HG02588 (cell line): Measurements from ENCODE around the gene PTGER1.
"Not testable (repeated sequence)": the region's sequence is repeated elsewhere in the genome, so short reads cannot be mapped to it uniquely, and the experiment has no call there.

Experiments
- ATAC-seq: cut with Tn5 transposase; IDR thresholded peaks from one replicate; pipeline ENCODE4 v1.9.1; 2021; ENCODE audit warnings: mild to moderate bottlenecking, moderate library complexity; ENCODE audit not compliant: unreplicated experiment

Gene PTGER1

DNA sequence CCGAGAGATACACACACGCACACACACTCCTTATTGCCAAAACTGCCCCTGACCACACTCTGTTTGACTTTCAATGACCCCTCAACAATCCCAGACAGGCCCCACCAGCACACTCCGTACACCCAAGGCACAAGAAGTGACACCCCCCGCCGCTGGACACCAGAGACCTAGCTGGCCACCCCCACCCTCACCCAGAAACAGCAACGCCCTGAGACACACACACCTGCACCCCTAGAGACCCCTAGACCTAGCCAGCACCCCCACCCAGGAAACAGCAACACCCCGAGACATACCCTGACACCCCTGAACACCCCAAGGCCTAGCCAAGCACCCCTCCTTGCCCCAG, 1.1 kb upstream of the PTGER1 start:
- no peak for ATAC-seq

DNA sequence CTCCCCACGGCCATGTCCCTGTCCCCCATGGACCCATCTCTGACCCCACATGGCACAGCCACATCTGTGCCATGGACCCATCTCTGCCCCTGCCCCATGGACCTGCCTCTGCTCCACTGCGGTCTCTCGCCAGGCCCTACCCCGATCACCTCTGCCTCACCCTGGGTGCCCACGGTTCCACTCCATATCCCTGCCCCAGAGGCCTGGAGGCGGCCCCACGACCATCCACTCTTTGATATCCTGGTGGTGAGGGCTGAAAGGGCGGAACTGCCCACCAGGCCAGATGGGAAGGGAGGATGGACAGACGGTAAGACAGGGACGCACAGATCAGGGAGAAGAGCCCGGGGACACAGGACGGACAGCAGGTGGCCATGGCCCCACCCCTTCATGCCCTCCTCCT, 327 bp downstream of the PTGER1 start:
- no peak for ATAC-seq

DNA sequence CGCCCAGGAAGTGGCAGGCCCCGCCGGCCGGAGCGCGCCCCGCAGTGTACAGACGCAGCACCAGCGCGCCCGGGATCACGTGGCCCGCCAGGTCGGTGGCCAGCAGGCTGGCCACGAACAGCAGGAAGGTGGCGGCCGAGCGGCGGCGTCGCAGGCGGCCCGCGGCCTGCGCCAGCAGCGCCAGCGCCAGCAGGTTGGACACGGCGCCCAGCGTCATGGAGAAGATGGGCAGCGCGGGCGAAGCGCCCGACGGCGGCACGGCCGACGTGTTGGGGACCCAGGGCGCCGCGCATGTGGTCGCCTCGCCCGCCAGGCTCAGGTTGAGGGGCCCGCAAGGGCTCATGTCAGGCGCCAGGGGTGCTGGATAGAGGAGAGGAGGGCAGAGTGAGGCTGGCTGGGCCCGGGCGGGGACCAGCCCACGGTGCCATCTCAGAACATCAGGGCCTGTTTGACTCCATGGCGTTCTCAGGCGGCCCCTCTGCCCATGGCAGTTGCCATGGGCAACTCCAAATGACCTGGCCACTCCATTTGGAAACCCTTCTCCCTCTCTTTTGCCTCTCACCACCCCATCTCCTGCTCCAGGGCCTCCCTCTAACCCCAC, 1.1 kb downstream of the PTGER1 start:
- no peak for ATAC-seq

DNA sequence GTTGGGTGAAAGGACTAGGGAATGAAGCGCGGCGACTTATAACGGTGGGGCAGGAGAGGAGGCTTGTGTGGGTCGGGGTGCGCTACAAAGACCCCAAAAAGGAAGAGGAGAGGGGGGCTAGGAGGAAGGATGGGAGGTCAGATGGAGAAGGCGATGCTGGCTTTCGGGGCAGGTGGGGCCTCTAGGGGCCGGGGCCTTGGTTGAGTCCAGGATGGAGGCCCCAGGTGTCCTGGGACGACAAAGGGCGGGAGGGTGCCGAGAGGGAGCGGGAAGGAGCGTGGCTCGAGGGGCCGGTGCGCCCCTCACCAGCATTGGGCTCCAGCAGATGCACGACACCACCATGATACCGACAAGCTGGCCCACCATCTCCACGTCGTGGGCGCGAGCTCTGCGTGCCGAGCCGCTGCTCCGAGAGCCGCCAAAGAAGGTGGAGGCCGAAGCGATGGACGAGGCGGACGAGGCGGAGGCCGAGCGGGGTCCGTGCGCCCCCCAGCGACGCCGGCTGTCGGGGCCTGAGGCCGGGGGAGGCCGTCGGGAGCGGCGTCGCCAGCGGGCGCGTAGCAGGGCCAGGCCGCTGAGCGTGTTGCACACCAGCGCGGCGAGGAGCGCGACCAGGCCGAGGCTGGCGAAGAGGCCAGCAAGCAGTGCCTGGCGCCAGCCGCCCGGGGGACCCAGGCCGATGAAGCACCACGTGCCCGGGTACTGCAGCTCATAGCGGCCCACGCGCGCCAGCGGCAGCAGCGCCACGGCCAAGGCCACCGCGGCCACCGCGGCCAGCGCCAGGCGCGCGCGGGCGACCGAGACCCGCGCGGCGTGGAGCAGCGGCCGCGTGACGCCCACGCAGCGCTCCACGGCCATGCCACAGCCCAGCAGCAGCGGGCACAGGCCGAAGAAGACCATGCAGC, 1.8 kb downstream of the PTGER1 start:
- ATAC-seq = no peak

DNA sequence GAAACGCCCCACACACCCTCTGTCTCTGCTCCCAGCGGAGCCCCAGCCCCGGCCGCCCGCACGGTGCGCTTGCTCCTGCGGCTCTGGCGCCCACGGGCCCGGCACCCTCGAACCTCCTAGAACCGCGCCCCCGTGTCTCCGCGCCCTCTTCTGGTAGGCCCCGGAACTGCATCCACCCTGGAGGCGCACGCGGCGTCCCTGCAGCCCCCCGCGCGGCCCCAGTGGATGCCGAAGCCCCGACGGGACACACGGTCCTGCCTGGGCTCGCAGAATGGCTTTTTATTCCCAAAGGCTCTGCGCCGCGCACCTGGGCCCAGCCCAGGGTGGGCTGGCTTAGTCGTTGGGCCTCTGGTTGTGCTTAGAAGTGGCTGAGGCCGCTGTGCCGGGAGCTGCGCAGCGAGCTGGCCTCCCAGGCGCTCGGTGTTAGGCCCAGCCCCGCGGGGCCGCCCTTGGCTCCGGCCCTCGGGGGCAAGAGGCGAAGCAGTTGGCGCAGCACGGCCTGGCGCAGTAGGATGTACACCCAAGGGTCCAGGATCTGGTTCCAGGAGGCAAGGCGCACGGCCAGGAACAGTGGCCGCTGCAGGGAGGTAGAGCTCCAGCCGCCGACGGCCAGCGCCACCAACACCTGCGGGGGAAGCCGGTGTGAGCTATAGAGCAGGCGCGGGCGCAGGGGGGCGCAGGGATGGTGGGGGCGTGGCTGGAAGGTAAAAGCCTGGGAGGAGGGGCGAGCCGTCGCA, 2.8 kb downstream of the PTGER1 start:
- ATAC-seq = no peak

DNA sequence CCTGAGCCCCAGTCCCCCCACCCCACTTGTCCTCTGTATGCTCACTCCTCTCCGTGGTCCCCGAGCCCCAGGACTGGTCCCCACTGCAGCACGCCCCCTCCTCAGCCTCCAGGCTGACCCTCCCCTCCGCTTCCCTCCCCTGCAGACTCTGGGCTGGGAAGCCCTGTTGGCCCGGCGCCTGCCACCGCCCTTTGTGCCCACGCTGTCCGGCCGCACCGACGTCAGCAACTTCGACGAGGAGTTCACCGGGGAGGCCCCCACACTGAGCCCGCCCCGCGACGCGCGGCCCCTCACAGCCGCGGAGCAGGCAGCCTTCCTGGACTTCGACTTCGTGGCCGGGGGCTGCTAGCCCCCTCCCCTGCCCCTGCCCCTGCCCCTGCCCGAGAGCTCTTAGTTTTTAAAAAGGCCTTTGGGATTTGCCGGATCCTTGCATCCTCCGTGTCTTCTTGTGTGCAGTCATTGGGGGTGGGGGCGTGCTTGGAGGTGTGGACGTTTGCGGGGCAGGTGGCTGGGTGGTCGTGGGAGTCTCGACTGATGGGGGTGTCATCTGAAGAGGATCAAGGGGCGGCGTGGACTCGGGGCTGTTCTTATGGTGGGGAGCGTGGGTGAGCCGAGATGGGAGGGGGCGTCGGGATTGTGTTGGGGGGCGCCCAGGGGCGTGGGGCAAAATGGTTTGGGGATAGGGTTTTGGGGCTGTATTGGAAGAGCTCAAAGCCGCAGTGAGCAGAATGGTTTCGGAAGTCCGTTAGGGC, 3.5 kb downstream of the PTGER1 start:
- no peak for ATAC-seq

DNA sequence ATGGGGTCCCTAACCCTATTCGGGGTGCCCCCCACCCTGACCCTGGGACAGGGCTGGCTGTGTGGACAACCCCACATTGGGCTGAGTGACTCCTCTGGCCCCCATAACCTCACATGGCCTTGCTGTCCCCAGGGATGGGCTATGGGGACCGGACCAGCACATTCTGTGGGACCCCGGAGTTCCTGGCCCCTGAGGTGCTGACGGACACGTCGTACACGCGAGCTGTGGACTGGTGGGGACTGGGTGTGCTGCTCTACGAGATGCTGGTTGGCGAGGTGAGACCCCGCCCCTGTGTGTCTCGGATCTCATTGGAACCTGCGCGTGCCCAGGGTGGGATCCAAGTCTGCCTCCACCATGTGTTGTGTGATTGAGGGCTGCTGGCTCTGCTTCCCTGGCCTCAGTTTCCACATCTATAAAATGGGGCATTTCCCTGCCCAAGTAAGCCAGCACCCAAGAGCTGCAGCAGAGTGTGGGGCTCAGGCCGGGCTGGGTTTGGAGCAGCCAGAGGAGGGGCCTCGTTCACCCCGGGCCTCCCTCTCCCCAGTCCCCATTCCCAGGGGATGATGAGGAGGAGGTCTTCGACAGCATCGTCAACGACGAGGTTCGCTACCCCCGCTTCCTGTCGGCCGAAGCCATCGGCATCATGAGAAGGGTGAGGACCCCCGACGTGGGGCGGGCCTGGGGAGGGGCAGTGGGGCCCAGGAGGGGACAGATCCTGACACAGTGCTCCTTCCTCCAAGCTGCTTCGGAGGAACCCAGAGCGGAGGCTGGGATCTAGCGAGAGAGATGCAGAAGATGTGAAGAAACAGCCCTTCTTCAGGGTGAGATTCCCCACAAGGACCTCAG, 4.9 kb downstream of the PTGER1 start:
- no peak for ATAC-seq

DNA sequence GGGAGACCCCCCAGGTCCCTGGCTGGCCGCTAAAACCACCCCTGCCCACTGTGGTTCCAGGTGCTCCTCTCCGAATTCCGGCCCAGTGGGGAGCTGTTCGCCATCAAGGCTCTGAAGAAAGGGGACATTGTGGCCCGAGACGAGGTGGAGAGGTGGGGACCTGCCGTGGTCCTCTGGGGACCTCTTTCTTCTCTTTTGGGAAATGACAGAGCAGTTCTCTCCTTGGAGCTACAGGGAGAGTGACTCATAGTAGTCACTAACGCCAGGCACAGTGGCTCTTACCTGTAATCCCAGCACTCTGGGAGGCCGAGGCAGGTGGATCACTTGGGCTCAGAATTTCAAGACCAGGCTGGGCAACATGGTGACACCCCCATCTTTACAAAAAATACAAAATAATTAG, 7.3 kb downstream of the PTGER1 start:
- ATAC-seq = no peak

DNA sequence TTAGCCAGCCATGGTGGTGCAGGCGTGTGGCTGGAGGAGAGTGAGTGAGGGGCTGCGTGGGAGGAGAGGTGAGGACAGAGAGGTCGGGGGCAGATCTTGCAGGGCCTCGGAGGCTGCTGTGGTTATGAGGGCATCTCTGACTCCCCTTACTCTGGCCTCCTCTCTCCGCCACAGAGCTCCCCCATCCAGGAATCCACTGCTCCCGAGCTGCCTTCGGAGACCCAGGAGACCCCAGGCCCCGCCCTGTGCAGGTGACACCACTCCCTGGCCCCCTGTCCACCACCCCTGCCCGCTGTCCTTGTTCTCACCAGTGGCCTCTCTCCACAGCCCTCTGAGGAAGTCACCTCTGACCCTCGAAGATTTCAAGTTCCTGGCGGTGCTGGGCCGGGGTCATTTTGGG, 7.8 kb downstream of the PTGER1 start:
- no peak for ATAC-seq

DNA sequence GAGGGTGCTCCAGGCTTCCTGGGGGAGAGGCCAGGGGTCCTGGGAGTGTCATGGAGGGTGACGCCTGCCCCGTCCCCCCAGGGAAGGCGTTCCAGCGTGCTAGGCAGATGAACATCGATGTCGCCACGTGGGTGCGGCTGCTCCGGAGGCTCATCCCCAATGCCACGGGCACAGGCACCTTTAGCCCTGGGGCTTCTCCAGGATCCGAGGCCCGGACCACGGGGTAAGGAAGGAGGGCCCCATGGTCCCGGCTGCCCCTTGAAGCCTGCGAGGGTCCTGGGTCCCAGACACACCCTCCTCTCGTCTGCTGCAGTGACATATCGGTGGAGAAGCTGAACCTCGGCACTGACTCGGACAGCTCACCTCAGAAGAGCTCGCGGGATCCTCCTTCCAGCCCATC, 11.4 kb downstream of the PTGER1 start:
- no peak for ATAC-seq

DNA sequence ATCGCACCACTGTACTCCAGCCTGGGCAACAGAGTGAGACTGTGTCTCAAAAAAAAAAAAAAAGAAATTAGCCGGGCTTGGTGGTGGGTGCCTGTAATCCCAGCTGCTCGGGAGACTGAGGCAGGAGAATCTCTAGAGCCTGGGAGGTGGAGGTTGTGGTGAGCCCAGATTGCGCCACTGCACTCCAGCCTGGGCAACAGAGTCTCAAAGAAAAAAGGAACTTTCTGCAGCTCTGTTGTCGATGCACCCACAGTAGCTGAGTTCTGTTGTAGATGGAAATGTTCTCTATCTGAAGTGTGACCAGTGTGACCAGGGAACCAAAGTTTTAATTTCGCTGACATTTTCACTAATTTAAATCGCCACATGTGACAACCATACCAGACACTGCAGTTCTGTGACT, 12.8 kb downstream of the PTGER1 start:
- ATAC-seq = not testable (repeated sequence)

DNA sequence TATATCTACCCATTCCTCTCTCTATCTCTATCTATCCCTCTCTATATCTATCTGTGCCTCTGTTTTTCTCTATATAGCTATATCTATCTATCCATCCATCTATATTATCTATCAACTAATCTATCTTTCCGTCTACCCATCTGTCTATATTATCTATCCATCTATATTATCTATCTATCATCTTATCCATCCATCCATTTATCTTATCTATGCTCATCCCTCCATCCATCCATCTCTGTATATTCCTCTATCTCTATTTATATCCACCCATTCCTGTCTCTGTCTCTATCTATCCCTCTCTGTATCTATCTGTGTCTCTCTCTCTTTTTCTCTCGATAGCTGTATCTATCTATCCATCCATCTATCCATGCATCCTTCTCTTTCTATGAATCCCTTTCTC, 14.2 kb downstream of the PTGER1 start:
- ATAC-seq = no peak

DNA sequence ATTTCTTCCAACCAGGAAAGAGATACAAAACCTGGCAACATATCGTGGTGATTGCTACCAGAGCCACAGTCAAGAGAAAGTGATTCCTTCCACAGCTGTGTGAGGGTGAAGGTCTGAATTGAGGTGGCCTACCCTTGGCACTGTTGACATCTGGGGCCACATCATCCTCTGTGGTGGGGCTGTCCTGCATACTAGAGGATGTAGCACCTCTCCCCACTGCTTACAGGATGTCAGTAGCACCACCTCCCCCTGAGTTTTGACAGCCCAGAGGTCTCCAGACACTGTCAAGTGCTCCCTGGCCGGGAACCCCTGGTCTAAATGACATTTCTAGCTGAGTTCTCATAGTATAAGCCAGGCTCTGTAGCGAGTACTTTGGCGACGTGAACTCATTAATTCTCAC, 15.5 kb downstream of the PTGER1 start:
- ATAC-seq = no peak

DNA sequence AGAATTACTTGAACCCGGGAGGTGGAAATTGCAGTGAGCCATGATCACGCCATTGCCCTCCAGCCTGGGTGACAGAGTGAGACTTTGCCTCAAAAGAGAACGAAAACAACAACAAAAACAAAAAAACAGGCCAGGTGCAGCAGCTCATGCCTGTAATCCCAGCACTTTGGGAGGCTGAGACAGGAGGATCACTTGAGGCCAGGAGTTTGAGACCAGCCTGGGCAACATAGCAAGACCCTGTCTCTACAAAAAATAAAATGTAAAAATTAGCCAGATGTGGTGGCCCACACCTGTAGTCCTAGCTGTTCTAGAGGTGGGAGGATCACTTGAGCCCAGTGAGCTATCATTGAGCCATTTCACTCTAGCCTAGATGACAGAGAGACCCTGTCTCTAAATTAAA, 22.9 kb downstream of the PTGER1 start:
- ATAC-seq = not testable (repeated sequence)

DNA sequence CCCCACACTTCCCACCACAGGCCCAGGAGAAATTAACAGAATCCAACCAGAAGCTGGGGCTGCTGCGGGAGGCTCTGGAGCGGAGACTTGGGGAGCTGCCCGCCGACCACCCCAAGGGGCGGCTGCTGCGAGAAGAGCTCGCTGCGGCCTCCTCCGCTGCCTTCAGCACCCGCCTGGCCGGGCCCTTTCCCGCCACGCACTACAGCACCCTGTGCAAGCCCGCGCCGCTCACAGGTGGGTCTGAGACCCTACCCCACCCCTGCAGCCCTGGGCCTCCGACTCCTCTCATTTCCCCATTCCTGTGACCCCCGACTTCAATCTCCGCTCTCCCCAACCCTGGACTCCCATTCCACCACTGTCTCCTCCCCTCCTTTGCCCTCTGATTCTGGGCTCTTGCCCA, 24.3 kb downstream of the PTGER1 start:
- no peak for ATAC-seq

DNA sequence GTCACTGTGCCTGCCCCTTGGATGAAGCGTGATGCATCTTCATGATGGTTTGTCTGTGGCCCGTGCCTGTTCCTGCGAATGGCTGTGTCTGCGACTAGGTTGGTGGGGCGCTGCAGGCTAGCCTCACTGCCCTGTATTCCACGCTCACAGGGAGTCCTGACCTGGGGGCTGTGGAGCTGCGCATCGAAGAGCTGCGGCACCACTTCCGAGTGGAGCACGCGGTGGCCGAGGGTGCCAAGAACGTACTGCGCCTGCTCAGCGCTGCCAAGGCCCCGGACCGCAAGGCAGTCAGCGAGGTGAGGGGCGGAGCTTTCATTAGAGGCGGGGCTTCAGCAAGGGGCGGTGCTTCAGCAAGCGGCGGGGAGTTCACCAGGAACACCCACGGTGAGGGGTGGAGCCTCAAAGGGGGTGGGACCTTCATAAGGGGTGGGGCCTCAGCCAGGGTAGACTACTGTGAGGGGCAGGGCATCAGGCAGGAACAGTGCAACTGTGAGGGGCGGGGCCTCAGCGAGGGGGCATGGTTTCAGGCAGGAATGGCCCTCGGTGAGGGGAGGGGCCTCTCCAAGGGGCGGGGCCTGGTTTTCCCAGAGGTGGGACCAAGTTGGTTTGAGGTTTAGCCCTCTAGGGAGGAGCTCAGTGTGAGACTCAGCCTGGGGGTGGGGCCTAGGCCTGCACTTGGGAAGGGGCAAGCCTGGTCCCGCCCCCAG, 24.8 kb downstream of the PTGER1 start:
- ATAC-seq = no peak

DNA sequence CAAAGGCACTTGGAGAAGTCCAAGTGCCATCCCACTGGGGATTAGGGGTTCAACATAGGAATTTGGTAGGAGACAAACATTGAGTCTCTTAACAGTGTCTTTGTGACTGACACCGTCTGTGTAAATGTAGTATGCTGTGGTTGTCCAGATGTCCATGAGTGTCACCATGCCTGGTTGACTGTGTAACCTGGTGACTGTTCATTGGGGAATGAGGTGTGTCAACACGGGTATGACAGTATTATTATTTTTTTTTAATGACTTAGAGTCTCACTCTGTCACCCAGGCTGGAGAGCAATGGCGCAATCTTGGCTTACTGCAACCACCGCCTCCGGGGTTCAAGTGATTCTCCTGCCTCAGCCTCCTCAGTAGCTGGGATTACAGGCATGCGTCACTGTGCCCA, 25.8 kb downstream of the PTGER1 start:
- ATAC-seq = no peak

DNA sequence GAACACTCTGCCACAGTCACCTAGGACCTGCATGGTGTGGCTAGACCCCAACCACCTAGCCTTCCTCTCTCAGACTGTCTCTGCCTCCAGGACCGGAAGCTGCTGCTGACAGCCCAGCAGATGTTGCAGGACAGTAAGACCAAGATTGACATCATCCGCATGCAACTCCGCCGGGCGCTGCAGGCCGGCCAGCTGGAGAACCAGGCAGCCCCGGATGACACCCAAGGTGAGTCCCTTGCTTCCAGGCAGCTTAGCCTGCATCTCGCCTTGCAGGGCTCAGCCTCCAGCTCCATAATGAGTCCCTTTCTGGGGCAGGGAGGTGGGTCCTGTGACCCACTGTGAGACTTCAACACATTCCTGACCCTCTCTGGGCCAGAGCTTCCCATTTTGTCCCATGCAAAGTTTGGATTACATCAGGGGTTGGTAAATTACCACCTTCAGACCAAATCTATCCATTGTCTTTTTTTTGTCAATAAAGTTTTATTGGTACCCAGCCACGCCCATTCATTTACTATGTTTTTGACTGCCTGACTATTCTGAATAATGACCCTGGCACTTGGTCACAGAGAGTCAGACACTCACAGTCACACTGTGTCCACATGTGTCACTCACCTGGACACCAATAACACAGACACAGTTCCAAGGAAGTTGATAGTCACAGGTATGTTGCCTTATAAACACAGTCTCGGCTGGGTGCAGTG, 28.7 kb downstream of the PTGER1 start:
- no peak for ATAC-seq

DNA sequence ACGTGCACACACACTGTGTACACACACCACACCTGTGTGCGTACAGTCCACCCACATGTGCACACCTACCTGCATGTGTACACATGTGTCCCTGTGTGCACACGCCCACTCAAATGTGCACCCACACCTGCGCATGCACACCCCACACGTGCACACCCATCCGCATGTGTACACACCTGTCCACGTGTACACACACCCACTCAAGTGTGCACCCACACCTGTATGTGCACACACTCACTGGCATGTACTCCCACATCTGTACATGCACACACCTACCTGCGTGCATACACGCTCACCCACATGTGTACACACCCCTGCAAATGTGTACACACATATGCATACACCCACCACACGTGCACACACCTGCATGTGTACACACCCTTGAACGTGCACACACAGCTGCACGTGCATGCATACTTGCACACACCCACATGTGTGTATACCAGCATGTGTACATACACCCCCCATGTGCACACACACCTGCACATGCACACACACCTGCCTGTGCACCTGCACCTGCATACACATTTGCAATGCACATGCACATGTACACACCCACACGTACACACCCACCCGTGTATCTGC, 31.4 kb downstream of the PTGER1 start:
- no peak for ATAC-seq
